NCI-H524 (cell line): ENCODE results near the gene ZIK1.

Experiments
- DNase-seq, 2 experiments: peaks; one replicate each; lab custom pipeline; 2025; lab: John Stamatoyannopoulos, UW

Gene ZIK1

GRCh38 chr19:57611113-57611512 is 27.2 kb downstream of the ZIK1 start:
- no peak for DNase-seq

GRCh38 chr19:57613941-57614743 is 30.2 kb downstream of the ZIK1 start, which contains the start of gene ZNF134:
TSS of gene ZNF134 (plus strand) at chr19:57614242. CDS start at chr19:57619469, 5,227 bp downstream.
- DNase-seq: peak; percentile 89 to 94

- no peak for DNase-seq
Measured at GRCh38 chr19:57615346-57615745, 31.4 kb downstream of the ZIK1 start.

GRCh38 chr19:57620673-57621348 is 36.9 kb downstream of the ZIK1 start:
- no peak for DNase-seq

GRCh38 chr19:57623091-57623490 is 39.1 kb downstream of the ZIK1 start:
- no peak for DNase-seq

GRCh38 chr19:57632987-57633831 is 49.3 kb downstream of the ZIK1 start, which contains the start of gene ZNF211:
TSS of gene ZNF211 (plus strand) at chr19:57633168. CDS start at chr19:57633347, 179 bp downstream.
- DNase-seq: peak; percentile 95 to 99

GRCh38 chr19:57633832-57634131 is 49.8 kb downstream of the ZIK1 start:
- no peak for DNase-seq

GRCh38 chr19:57637379-57637778 is 53.4 kb downstream of the ZIK1 start:
- DNase-seq: no peak

- no peak for DNase-seq
Measured at GRCh38 chr19:57641715-57642234, 57.8 kb downstream of the ZIK1 start.

GRCh38 chr19:57642396-57643046 is 58.6 kb downstream of the ZIK1 start:
- no peak for DNase-seq
